ENCODE results near the gene TTBK1.
A peak's percentile ranks its signal among the peaks of the same experiment; 100 is the strongest.

Gene TTBK1

DNA sequence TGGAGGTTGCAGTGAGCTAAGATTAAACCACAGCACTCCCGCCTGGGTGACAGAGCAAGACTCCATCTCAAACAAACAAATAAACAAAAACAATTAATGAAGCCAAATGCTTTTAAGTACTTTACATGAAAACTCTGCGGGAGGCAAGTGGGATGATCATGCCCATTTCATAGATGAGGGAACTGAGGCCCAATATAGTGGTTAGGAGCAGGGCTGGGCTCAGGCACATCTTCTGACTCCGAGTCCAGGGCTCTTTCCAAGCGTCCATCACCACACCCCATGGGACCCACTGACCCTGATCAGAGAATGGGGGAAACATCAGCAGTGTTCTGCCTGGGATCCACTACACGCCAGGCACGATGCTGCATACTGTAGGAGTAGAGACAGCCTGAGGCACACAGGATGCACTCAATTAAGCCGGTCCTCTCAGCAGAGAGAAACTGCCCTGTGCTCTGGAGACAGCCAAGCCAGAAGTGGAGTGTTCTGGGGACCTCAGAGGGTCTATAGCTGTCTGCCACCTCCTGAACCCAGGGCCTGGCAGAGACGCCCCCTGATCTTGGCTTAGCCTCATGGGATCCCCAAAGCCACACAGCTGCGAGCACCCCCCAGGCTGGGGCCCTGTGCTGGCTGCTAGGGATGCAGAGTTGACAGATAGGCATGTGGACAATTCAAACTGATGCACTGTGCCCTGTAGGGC is 13.5 kb downstream of the TTBK1 start:
- no peak for DNase-seq

DNA sequence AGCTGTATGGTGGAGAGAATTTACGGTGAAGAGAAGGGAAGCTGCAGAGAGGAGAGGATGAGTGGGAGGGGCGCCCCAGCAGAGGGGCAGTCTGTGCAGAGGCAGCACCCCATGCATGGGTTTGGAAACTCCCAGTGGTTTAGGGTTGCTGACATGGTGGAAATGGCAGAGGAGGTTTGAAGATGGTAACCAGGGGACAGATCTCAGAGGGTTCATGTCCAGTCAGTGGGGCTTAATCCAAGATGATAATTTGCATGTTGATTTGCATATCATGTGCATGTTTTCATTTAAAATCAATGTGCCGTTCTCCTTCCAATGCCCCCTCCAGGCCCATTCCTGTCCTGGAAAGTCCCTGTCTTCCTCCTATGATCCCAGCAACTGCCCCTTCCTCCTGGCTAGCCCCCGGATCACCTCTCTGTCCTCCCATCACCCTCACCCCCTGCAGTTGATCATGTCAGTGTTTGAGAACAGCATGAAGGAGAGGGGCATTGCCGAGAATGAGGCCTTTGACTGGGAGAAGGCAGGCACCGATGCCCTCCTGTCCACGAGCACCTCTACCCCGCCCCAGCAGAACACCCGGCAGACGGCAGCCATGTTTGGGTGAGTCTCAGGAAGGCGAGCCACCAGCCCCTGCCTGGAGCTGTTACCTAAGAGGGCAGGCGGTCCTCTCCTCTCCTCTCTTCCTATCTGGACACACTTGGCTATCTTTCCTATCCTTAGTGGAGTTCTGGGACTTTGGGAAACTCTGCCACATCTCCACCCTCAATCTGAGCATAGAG is 14.3 kb downstream of the TTBK1 start:
- DNase-seq: no peak

DNA sequence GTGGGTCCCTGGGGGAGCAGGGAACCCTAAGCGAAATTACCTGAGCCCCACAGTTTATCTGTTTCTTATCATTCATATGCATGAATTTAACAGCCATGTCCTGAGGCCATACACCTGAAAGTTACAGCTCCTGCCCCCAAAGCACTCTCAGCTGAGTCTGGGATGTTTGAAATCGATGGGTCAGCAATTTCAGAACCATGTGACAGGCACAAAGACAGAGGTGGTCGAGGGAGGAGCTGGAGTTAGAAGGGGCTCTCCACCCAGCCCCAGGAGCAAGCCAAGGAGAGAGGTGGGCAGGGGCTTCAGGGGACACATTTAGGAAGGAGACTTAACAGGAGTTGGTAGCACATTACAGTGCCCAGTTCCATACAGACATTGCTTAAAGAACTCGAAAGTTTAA is 14.9 kb downstream of the TTBK1 start:
- no peak for DNase-seq

DNA sequence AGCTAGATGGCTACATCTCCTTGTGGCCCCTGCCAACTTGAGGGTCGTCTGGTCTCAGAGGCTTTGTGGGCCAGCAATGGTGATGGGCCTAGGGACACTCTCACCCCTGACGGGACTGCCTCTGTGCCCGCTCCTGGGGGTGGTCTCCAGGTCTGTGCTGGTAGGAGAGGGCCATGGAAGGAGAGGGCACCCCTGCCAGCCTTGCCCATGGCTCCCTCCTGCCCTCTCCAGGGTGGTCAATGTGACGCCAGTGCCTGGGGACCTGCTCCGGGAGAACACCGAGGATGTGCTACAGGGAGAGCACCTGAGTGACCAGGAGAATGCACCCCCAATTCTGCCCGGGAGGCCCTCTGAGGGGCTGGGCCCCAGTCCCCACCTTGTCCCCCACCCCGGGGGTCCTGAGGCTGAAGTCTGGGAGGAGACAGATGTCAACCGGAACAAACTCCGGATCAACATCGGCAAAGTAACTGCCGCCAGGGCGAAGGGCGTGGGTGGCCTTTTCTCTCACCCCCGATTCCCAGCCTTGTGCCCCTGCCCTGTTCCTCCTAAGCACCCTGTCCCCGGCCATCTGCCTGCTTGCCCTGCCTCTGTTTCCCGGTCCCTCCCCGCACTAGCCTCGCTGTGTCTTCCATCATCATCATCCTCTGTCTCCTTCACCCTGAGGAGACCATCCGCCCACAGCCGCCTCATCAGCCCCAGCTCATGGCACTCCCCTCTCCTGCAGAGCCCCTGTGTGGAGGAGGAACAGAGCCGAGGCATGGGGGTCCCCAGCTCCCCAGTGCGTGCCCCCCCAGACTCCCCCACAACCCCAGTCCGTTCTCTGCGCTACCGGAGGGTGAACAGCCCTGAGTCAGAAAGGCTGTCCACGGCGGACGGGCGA is 15.8 kb downstream of the TTBK1 start:
- DNase-seq: no peak

DNA sequence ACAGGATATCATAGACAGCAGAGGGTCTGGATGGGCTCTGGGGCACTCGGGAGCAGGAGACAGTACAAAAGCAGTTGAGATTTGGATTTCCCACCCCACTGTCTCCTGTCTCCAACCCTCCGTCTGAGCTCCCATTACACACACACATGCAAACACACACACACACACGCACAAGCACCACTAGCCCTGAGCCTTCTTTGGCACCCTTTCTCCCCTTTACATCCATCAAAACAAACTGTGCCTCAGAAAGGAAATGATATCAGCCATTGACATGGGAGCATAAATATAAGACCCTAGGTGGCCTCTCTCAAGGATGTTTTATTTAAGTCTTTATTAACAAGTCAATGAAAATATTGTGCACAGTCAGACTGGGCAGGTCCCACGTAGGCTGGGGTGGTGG is 17.5 kb downstream of the TTBK1 start:
- DNase-seq: no peak

DNA sequence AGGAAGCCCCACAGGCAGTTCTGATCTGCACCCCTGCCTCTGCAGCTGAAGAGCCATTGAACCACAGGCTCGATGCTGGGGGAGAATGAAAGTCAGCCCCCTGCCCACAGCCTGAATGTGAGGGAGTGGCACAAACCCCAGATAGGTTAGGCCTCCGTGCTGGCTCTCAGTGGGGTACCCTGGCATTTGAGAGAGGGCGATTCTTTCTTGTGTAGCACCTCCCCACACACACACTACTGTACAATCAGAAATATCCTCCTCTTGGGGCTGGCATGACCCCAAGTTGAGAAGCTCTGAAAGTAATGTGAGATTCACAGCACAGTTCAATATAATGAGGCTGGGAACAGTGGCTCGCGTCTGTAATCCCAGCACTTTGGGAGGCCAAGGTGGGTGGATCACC is 17.9 kb downstream of the TTBK1 start:
- DNase-seq: no peak

DNA sequence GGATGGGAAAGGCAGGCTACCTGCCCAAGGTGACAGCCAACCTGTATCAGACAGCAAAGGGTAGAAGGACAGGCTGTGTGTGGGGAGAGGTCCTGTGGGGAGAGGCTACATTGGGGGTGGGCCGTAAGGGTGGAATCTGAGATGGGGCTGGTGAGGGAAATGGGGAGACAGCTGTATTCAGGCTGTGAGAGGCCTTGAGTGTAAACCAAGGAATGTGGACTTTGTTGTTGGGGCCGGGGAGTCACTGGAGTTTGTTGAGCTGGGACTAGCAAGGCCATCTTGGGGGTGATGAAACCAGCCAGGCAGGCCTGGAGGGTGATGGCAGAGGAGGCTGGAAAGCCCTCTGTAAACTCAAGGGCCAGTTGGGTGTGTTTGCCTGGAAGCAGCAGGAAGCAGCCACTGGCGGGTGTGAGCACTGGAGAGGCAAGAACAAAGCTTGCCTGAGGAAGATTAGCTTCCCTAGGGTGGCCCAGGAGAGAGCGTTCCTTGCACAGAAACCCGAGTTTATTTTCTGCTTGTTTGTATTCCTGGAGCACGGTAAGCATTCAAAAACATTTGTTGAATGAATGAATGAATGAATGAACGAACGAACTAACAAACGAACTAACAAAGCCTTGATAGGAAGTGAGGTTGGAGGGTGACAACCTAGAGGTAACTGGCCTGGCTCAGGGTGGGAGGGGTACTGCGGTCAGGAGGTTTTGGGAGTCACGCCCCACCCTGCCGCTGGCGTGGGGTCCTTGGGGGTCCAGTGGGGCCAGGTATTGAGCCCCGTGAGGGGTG is 18.9 kb downstream of the TTBK1 start:
- DNase-seq: no peak

DNA sequence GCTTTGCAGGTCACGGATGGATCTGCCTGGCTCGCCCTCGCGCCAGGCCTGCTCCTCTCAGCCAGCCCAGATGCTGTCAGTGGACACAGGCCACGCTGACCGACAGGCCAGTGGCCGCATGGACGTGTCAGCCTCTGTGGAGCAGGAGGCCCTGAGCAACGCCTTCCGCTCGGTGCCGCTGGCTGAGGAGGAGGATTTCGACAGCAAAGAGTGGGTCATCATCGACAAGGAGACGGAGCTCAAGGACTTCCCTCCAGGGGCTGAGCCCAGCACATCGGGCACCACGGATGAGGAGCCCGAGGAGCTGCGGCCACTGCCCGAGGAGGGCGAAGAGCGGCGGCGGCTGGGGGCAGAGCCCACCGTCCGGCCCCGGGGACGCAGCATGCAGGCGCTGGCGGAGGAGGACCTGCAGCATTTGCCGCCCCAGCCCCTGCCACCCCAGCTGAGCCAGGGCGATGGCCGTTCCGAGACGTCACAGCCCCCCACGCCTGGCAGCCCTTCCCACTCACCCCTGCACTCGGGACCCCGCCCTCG is 19.6 kb downstream of the TTBK1 start:
- no peak for DNase-seq

DNA sequence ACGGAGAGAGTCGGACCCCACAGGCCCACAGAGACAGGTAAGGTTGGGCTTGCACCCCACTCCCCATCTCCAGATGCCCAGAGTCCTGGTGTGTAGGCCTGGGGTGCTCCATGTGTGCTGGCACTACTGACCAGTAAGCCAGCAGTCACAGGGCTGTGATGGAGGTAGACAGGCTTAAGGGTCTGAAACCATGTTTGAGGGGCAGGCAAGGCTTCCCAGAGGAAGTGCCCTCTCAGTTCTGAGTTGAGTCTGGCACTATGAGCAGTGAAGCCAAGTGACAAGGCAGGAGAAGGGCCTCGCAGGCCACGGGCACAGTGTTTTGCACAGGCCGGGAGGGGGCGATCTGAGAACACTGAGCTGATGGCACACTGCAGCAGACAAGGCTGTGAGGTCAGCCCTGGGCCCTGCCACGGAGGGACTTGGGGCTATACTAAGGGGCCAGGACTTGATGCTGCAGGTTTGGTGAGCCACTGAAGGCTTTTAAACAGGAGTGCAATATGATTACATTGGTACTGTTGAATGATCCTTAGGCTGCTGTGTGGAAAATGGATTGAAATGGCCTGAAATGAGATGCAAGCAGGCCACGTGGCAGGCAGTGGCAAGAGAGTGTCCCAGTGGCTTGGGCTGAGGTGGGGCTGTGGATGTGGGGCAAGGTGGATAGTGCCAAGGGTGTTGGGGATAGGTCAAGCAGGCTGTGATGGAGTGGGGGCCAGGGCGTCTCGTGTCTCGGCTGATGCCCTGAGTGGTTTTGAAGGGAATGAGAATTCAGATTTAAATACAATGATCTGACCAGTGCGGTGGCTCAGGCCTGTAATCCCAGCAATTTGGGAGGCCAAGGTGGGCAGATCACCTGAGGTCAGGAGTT is 20.3 kb downstream of the TTBK1 start:
- DNase-seq: peak; percentile 77

DNA sequence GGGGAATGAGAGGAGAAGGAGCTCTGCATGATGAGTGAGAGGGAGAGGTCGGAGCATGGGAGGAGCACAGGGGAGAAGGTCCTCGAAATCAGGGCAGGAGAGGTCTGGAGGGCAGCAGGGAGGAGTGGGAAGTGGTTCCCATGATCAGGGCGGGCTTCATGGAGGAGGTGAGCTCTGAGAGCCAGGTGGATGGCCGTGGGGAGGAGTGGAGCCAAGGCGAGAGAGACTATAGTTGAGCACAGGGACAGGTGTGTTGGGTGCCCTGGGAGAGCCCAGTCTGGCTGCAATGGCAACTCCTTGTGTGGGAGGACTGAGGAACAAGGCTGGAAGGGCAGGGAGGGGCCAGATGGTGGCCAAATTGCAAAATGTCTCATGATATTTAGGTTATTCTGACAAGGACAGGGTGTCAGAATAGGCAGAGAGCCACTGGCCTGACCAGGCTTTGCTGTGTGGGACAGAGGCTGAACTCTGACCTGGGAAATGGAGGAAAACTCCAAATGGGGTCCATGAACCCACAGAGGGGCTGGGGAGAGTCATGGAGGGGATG is 21.4 kb downstream of the TTBK1 start:
- no peak for DNase-seq

DNA sequence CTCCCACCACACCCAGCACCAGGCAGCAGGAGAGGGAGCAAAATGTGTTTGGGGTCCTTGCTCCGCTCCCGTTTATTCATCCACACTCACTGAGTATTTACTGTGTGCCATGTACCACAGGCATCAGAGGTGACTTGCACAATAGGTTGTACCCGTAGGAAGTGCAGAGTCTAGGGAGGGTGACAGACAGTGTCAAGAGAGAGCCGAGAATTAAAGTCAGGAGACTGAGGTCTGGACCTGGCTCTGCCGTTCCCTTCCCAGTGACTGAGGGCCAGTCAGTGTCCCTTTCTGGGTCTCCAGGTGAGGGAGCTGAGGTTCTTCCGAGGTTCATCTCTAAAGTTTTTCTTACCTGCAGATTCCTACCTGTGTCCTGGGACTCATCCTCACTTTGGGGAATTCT is 22.3 kb downstream of the TTBK1 start:
- DNase-seq: no peak

DNA sequence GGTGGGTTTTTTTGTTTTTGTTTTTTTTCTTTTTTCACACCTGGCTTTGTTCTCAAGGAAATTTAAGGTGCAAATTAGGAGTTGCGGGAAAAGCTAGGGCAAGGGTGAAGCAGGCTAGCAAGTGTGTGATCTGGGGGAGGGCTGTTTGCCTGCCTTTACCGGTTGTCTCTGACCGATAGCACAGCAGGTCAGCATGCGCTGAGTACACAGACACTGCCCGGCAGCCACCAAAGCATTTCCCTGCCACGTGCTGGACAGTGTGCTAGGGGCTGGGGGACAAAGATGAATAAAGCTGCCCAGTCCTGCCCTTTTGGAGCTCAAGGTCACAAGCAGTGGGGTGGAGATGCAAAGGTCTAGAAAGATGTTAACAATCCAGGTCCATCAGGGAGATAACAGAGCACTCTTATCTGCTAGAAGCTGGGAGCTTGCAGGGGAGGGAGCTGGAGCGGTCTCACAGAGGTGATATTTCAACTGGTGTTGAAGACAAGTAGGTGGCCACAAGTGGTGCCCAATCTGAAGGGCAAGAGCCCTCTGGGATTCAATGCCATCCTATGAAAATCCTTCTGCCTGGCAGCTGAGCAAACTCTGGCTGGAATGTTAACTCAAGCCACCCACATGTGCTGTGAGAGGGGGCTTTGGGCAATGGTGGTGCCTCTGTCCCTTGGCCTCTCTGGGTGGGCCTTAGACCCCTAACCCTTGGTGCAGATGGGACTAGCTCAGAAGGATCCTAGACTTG is 24.5 kb downstream of the TTBK1 start:
- no peak for DNase-seq

DNA sequence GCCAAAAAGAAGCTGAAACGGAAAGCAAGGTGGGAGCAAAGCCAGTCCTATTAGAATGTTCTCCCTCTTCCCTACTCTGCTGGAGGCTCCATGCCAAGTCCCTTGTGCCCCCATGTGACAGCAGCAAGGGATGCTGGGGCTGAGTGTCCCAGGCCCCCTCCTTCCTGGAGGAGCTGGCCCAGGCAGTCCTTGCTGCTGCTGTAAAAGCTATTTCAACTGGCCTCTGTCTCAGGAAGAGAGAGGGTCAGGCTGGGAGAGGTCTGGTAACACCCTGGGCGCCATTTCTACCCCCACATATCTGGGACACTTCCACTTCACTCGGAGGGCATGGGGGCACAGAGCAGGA is 25.0 kb downstream of the TTBK1 start:
- no peak for DNase-seq

DNA sequence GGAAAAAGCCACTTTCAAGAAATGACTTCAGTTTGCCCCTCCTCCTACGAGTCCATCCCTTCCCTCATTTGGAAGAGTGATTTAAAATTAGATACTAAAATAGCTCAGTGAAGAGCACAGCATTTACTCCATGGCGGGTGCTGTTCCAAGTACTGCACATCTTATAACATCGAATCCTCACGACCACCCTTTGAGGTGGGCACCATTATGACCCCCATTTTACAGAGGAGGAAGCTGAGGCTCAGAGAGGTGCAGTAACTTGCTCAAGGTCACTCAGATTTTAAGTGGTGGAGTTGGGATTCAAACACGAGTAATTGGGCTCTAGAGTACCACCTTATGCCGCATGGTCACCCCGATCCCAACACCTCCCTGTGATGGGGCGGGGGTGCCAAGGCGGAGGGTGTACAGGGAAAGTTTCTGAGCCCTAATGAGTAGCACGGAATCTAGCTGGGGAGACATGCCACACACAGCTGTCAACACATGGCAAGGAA is 25.5 kb downstream of the TTBK1 start:
- no peak for DNase-seq

DNA sequence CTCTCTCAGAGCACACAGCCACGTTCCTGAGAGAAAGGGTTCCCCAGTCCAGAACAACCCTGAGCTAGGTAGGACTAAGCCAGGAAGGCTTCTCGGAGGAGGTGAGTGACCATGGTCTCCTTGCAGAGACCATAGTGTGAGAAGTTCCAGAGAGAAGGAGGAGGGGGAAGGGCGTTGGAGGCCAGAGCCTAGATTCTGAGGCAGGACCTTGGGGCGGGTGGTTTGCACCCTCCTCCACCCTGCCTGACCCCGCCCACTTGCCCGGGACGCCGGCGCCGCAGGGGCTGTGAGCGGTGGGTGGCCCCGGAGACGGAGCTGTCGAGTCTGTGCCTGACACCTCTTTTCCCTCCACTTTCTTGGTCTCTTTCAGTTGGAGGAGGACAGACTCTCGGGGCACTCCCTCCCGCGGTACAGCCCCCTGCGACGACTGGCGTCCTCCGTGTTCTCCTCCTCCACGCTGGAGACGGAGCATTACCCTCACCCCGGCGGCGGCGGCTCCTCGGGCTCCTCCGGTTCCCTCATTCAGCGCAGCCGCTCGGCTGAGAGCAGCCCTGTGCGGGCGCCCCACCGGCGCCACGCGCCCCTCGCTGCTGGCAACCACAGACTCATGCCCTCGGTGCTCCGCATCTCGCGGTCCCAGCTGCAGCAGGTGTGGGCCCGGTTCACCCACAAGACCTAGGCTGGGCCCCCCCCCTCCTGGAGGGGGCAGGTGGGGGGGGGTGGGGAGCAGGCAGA is 26.2 kb downstream of the TTBK1 start:
- peak; percentile 46 for DNase-seq

DNA sequence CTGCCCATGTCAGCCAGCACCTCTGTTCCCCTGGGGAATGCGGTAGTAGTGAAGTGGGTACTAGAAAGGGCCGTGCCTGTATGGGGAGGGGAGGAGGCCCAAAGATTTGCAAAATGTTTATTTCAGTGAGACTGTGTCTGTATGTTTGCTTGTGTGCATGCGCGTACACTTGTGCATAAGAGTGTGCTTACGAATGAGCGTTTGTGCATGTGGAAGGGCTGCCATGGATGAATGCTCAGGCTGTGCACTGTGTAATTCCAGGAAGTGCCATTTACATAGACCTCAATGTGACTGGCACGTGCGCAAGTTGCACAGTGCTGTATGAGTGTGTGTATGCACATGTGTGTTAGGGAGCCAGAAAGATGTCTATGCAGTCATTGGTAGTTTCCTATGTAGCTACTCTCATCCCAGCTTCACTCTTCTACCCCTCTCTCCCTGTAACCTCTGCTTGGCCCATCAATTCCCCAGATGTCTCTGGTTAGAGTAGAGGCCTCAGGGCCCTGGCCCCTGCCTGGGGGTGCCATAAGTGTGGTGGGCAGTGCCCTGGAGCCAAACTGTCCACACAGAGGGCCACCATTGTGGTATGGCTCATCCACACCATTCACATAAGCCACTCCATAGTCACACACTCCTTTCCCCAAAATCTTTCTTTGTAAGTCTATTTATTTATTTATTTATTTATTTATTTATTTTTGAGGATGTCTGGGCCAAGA is 28.0 kb downstream of the TTBK1 start:
- DNase-seq: no peak

DNA sequence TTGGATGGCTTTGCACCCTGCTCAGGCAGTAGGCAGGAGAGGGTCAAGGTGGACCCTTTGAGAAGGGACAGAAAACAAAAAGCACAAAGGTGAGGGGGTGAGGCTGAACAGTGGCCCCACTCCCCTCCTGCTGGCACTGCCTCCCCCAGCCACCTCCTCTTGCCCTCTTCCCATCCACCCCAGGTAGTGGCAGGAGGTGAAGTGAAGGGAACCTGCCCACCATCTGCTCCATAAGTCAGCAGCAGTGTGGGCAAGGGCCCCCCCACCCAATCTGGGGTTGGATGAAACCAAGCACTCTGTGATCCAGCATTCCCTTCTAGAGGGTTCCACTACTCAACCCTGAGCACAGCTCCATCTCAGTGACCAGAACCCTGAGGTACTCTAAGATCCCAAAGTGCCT is 28.7 kb downstream of the TTBK1 start:
- no peak for DNase-seq

DNA sequence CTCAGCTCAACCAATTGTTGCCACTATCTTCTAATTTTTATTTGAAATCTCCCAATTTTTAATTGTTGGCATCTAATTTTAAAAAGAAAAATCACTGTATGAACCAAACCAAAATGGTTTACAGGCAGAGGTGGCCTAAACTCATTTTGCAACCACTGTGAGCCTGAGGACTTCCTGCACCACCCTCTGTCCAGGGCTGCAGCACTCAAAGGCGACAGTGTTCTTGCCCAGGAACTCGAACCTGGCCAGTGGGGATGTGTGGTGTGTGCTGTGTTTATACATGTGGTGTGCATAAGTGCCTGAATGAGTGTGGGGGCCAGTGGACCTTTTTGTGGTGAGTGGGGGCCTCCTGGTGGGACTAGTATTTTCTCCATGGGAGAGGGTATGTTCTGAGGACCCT is 30.4 kb downstream of the TTBK1 start:
- DNase-seq: no peak
